Chondrocyte (in vitro differentiated cells): ENCODE results near the gene EGF. TPM values are rescaled to one million over a fixed set of nuclear protein-coding genes. Genes with fewer than 3 reads are reported as not detected.

ENCODE experiments used
- DNase-seq: peaks from one replicate; pipeline ENCODE4 v3.0.0; 2021; ENCODE audit warnings: mixed read lengths, low spot score
- H3K27ac Mint-ChIP-seq: one replicate; pipeline ENCODE4 v1.8.0; 2021; ENCODE audit warnings: mild to moderate bottlenecking, moderate library complexity, mixed read lengths; ENCODE audit not compliant: unreplicated experiment
- H3K27me3 Mint-ChIP-seq: 2 replicates; pipeline ENCODE4 v1.8.0; 2021; ENCODE audit warnings: low read depth, mixed read lengths
- H3K36me3 Mint-ChIP-seq: 2 replicates; pipeline ENCODE4 v1.8.0; 2021; ENCODE audit warnings: low read depth, mixed read lengths
- H3K4me1 Mint-ChIP-seq: 2 replicates; pipeline ENCODE4 v1.8.0; 2021; ENCODE audit warnings: low read depth, mild to moderate bottlenecking, mixed read lengths
- H3K4me3 Mint-ChIP-seq: one replicate; pipeline ENCODE4 v1.8.0; 2021; ENCODE audit warnings: mild to moderate bottlenecking, moderate library complexity, mixed read lengths; ENCODE audit not compliant: unreplicated experiment
- H3K9me3 Mint-ChIP-seq: 2 replicates; pipeline ENCODE4 v1.8.0; 2021; ENCODE audit warnings: low read depth, mixed read lengths
- CTCF ChIP-seq: fragments of 200-600 bp; sonication (generic); IDR thresholded peaks from 2 replicates; pipeline ENCODE4 v1.5.0; 2021; ENCODE audit warnings: antibody characterized with exemption, mild to moderate bottlenecking, moderate library complexity
- total RNA-seq: library from RNA; stranded (reverse); gene quantifications from 3 replicates; pipeline ENCODE4 v1.2.1, GENCODE V29; 2021

The EGF gene
- total RNA-seq, 1 donor from 2014 or later: 1.4 TPM

GRCh38 chr4:110009550-110009949 lies 96.9 kb downstream of the EGF start:
- TF ChIP-seq CTCF: no peak
- Mint-ChIP-seq H3K36me3 (peaks cover 1% of the 10 kb centered on the region), H3K4me3 (no peak overlapping the region), H3K27me3 (no peaks in the 10 kb centered on the region), H3K4me1 (peaks cover 4% of the 10 kb centered on the region), H3K27ac (no peak overlapping the region), H3K9me3 (no peaks in the 10 kb centered on the region)
- no peak for DNase-seq

- TF ChIP-seq CTCF: no peak
- DNase-seq: no peak
- no peak overlapping the region for H3K27ac Mint-ChIP-seq
- H3K36me3 Mint-ChIP-seq: peaks cover 1% of the 10 kb centered on the region
- peaks cover 4% of the 10 kb centered on the region for H3K4me1 Mint-ChIP-seq
- no peaks in the 10 kb centered on the region for H3K9me3 Mint-ChIP-seq
- no peaks in the 10 kb centered on the region for H3K27me3 Mint-ChIP-seq
- H3K4me3 Mint-ChIP-seq: no peak overlapping the region
Measured at GRCh38 chr4:110010797-110011196, 98.1 kb downstream of the EGF start.

GRCh38 chr4:110012917-110013316 lies 100.2 kb downstream of the EGF start:
- Mint-ChIP-seq H3K9me3 (peaks cover 6% of the 10 kb centered on the region), H3K36me3 (peaks cover 1% of the 10 kb centered on the region), H3K4me3 (no peak overlapping the region), H3K27me3 (no peaks in the 10 kb centered on the region), H3K4me1 (peaks cover 4% of the 10 kb centered on the region), H3K27ac (no peak overlapping the region)
- no peak for TF ChIP-seq CTCF
- no peak for DNase-seq

DNA sequence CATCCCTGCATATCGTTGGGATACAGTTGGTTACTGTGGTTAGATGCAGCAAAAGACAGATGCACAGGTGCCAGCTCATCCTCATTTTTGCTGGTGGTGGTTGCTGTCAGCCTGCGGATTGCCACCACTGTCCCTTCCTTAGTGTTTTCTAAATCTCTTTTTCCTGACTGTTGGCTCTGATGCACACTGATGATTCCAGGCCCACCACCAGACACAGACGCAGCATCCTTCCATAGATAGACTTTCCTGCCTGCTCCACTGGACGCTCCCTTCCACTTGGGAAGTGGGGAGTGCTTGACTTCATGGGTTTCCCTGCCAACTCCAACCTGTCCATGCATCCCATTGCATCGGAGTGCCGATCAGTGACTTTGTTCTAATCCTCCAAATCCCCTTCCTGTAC lies 101.5 kb downstream of the EGF start:
- H3K9me3 Mint-ChIP-seq: peaks cover 6% of the 10 kb centered on the region
- TF ChIP-seq CTCF: no peak
- H3K4me1 Mint-ChIP-seq: peaks cover 4% of the 10 kb centered on the region

GRCh38 chr4:110019153-110019552 lies 106.5 kb downstream of the EGF start:
- TF ChIP-seq CTCF: no peak
- Mint-ChIP-seq H3K4me1 (peaks cover 15% of the 10 kb centered on the region), H3K9me3 (peaks cover 6% of the 10 kb centered on the region), H3K27ac (no peak overlapping the region), H3K36me3 (peaks cover 1% of the 10 kb centered on the region), H3K4me3 (no peak overlapping the region), H3K27me3 (no peaks in the 10 kb centered on the region)
- no peak for DNase-seq

More for the DNA sequence above, 101.5 kb downstream of the EGF start:
- no peak overlapping the region for H3K27ac Mint-ChIP-seq
- H3K36me3 Mint-ChIP-seq: peaks cover 1% of the 10 kb centered on the region
- DNase-seq: no peak
- no peak overlapping the region for H3K4me3 Mint-ChIP-seq
- H3K27me3 Mint-ChIP-seq: no peaks in the 10 kb centered on the region
